ENCODE results near the gene TSSK2. TPM values are rescaled to one million over a fixed set of nuclear protein-coding genes. Genes with fewer than 3 reads are reported as not detected.

The TSSK2 gene
- total and polyA plus RNA-seq, 2 experiments from 2014 or later, result not detected

DNA sequence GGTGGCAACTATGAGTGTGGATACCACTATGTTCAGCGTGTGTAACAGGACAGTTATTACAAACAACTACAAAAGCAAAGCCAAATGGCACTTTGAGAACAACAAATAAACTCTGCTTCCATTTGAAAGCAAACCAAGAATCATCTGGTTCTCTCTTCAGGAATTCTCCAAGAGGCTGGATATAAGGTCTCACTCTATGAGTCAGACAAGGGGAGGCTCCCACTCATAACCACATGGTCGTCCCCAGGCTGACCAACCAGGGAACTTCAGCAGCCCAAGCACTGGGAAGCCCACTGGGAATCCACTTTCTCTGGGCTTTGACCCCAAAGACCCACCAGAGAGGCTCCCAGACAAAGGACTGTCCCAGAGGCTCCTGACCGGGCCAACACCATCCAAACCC, 44.2 kb upstream of the TSSK2 start (continued):
- TF ChIP-seq, protein P1, sequence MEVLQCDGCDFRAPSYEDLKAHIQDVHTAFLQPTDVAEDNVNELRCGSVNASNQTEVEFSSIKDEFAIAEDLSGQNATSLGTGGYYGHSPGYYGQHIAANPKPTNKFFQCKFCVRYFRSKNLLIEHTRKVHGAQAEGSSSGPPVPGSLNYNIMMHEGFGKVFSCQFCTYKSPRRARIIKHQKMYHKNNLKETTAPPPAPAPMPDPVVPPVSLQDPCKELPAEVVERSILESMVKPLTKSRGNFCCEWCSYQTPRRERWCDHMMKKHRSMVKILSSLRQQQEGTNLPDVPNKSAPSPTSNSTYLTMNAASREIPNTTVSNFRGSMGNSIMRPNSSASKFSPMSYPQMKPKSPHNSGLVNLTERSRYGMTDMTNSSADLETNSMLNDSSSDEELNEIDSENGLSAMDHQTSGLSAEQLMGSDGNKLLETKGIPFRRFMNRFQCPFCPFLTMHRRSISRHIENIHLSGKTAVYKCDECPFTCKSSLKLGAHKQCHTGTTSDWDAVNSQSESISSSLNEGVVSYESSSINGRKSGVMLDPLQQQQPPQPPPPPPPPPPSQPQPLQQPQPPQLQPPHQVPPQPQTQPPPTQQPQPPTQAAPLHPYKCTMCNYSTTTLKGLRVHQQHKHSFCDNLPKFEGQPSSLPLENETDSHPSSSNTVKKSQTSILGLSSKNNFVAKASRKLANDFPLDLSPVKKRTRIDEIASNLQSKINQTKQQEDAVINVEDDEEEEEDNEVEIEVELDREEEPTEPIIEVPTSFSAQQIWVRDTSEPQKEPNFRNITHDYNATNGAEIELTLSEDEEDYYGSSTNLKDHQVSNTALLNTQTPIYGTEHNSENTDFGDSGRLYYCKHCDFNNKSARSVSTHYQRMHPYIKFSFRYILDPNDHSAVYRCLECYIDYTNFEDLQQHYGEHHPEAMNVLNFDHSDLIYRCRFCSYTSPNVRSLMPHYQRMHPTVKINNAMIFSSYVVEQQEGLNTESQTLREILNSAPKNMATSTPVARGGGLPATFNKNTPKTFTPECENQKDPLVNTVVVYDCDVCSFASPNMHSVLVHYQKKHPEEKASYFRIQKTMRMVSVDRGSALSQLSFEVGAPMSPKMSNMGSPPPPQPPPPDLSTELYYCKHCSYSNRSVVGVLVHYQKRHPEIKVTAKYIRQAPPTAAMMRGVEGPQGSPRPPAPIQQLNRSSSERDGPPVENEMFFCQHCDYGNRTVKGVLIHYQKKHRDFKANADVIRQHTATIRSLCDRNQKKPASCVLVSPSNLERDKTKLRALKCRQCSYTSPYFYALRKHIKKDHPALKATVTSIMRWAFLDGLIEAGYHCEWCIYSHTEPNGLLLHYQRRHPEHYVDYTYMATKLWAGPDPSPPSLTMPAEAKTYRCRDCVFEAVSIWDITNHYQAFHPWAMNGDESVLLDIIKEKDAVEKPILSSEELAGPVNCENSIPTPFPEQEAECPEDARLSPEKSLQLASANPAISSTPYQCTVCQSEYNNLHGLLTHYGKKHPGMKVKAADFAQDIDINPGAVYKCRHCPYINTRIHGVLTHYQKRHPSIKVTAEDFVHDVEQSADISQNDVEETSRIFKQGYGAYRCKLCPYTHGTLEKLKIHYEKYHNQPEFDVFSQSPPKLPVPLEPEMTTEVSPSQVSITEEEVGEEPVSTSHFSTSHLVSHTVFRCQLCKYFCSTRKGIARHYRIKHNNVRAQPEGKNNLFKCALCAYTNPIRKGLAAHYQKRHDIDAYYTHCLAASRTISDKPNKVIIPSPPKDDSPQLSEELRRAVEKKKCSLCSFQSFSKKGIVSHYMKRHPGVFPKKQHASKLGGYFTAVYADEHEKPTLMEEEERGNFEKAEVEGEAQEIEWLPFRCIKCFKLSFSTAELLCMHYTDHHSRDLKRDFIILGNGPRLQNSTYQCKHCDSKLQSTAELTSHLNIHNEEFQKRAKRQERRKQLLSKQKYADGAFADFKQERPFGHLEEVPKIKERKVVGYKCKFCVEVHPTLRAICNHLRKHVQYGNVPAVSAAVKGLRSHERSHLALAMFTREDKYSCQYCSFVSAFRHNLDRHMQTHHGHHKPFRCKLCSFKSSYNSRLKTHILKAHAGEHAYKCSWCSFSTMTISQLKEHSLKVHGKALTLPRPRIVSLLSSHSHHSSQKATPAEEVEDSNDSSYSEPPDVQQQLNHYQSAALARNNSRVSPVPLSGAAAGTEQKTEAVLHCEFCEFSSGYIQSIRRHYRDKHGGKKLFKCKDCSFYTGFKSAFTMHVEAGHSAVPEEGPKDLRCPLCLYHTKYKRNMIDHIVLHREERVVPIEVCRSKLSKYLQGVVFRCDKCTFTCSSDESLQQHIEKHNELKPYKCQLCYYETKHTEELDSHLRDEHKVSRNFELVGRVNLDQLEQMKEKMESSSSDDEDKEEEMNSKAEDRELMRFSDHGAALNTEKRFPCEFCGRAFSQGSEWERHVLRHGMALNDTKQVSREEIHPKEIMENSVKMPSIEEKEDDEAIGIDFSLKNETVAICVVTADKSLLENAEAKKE (CRISPR knock-in tag; IDR thresholded peaks at IDR 0.05), result no peak
- TF ChIP-seq ZNF114 (CRISPR knock-in tag; IDR thresholded peaks at IDR 0.05), result no peak
- no peak for TF ChIP-seq POLR2AphosphoS5 (IDR thresholded peaks at IDR 0.05; ENCODE audit: low read depth)
- TF ChIP-seq REST (IDR thresholded peaks at IDR 0.05; ENCODE audit: unreplicated experiment), result no peak
- TF ChIP-seq, protein P2, sequence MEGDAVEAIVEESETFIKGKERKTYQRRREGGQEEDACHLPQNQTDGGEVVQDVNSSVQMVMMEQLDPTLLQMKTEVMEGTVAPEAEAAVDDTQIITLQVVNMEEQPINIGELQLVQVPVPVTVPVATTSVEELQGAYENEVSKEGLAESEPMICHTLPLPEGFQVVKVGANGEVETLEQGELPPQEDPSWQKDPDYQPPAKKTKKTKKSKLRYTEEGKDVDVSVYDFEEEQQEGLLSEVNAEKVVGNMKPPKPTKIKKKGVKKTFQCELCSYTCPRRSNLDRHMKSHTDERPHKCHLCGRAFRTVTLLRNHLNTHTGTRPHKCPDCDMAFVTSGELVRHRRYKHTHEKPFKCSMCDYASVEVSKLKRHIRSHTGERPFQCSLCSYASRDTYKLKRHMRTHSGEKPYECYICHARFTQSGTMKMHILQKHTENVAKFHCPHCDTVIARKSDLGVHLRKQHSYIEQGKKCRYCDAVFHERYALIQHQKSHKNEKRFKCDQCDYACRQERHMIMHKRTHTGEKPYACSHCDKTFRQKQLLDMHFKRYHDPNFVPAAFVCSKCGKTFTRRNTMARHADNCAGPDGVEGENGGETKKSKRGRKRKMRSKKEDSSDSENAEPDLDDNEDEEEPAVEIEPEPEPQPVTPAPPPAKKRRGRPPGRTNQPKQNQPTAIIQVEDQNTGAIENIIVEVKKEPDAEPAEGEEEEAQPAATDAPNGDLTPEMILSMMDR (conservative IDR thresholded peaks at IDR 0.05; ENCODE audit: low read depth in 2 of 2), result no peak
- no peak for TF ChIP-seq JUNB (IDR thresholded peaks at IDR 0.05; ENCODE audit: unreplicated experiment)
- no peak for TF ChIP-seq ETS1 (IDR thresholded peaks at IDR 0.05)
- TF ChIP-seq EZH2phosphoT487 (IDR thresholded peaks at IDR 0.05; ENCODE audit: unreplicated experiment), result no peak
- no peak for TF ChIP-seq NANOG (IDR thresholded peaks at IDR 0.05; ENCODE audit: borderline replicate concordance)

All from GM23338 (cell line).